Measurements from ENCODE around the gene F10. TPM values are rescaled to one million over a fixed set of nuclear protein-coding genes. Genes with fewer than 3 reads are reported as not detected.

The F10 gene
- total and polyA plus RNA-seq, 12 donors: 4.4 to 81.8 (median 12.6) TPM

GRCh38 chr13:113080901-113081521 lies 41.6 kb upstream of the F10 start:
- H3K4me3 ChIP-seq: no peak overlapping the region
- H3K36me3 ChIP-seq (replicated peaks in 1 of 2): peaks cover 0 to 7% of the 10 kb centered on the region in 2 donors
- DNase-seq: peak in 1 of 7 donors; percentile 68

GRCh38 chr13:113082198-113083021 lies 40.2 kb upstream of the F10 start:
- Histone ChIP-seq H3K27me3 (no peaks in the 10 kb centered on the region), H3K9me3 (replicated peaks in 1 of 3) (no peaks in the 10 kb centered on the region), H3K36me3 (replicated peaks in 1 of 2) (no peaks in the 10 kb centered on the region), H3K4me3 (no peak overlapping the region), H3K4me1 (replicated peaks in 1 of 2) (no peaks in the 10 kb centered on the region), H3K27ac (no peak overlapping the region)
- intact Hi-C loops (cut with DNase I): no loop called here
- no peak for DNase-seq
- TF ChIP-seq CTCF (IDR thresholded peaks at IDR 0.05): no peak
- no peak for TF ChIP-seq POLR2A (IDR thresholded peaks at IDR 0.05)
- WGBS, 4 donors: 56 to 81% (median 76%) methylated on average over 8 to 26 of the region's 26 CpGs

More at GRCh38 chr13:113080901-113081521, 41.6 kb upstream of the F10 start:
- Histone ChIP-seq H3K27me3 (no peaks in the 10 kb centered on the region), H3K27ac (no peak overlapping the region), H3K4me1 (replicated peaks in 1 of 2) (no peaks in the 10 kb centered on the region), H3K9me3 (replicated peaks in 1 of 3) (no peaks in the 10 kb centered on the region)
- intact Hi-C loops (cut with DNase I): no loop called here
- WGBS, 4 donors: 63 to 80% (median 74%) methylated on average over 5 to 25 of the region's 25 CpGs
- no peak for TF ChIP-seq POLR2A (IDR thresholded peaks at IDR 0.05)
- no peak for TF ChIP-seq CTCF (IDR thresholded peaks at IDR 0.05)

GRCh38 chr13:113083022-113083373 lies 39.6 kb upstream of the F10 start:
- no peak for TF ChIP-seq CTCF (IDR thresholded peaks at IDR 0.05)
- H3K36me3 ChIP-seq (replicated peaks in 1 of 2): no peaks in the 10 kb centered on the region
- 83 to 88% (median 86%) methylated on average over 8 to 10 of the region's 10 CpGs for WGBS, 4 donors
- H3K9me3 ChIP-seq (replicated peaks in 1 of 3): no peaks in the 10 kb centered on the region
- H3K4me1 ChIP-seq (replicated peaks in 1 of 2): no peaks in the 10 kb centered on the region
- DNase-seq: no peak
- H3K27me3 ChIP-seq: no peaks in the 10 kb centered on the region
- H3K27ac ChIP-seq: no peak overlapping the region
- no peak overlapping the region for H3K4me3 ChIP-seq
- intact Hi-C loops (cut with DNase I): no loop called here

DNA sequence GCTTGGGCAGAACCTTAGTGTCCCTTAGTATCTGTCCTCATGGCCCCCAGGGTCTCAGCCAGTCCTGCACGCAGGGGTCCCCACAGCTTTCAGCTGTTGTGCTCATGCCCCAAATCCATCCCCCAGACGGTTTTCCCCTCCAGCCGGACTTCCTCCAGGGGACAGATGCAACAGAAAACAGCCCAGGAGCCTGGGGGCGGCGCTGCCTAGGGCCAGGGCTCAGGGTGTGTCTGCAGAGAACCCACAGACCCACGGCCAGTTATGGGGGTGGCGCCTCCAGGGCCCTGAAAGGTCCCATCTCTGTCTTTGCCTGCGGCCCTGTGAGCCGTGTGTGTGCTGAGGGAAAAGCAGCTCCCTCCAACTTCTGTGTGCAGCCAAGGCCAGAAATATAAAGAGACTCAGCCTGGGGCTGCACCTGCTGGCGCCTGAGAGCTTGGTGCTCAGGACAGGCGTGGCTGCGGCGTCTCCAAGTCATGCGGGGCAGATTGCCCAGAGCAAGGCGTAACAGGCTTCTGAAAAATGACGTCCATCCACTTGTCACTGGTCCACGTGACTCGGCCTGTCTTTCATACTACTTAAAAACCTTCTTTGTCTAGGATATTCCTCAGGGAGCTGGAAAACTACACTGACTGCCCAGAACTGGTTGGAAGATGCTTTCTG lies 39.1 kb upstream of the F10 start:
- peak in 3 of 7 donors; percentile 19 to 90 (median 33) for DNase-seq
- intact Hi-C loops (cut with DNase I): no loop called here
- no peak overlapping the region for H3K4me3 ChIP-seq
- 63 to 70% (median 64%) methylated on average over 11 to 18 of the region's 18 CpGs for WGBS, 4 donors
- H3K4me1 ChIP-seq (replicated peaks in 1 of 2): no peaks in the 10 kb centered on the region
- H3K27me3 ChIP-seq: no peaks in the 10 kb centered on the region
- H3K9me3 ChIP-seq (replicated peaks in 1 of 3): no peaks in the 10 kb centered on the region
- no peak overlapping the region for H3K27ac ChIP-seq
- no peaks in the 10 kb centered on the region for H3K36me3 ChIP-seq (replicated peaks in 1 of 2)
- TF ChIP-seq CTCF (IDR thresholded peaks at IDR 0.05): no peak
- no peak for TF ChIP-seq POLR2A (IDR thresholded peaks at IDR 0.05)
